ENCODE data around the gene LHFPL2. TPM values are rescaled to one million over a fixed set of nuclear protein-coding genes. Genes with fewer than 3 reads are reported as not detected.

The LHFPL2 gene
- total and polyA plus RNA-seq, 9 of the 15 experiments (the other 6 are each of a cell fraction or from before 2014, with no cell fraction given), result 1.0 to 6.6 (median 4.6) TPM

DNA sequence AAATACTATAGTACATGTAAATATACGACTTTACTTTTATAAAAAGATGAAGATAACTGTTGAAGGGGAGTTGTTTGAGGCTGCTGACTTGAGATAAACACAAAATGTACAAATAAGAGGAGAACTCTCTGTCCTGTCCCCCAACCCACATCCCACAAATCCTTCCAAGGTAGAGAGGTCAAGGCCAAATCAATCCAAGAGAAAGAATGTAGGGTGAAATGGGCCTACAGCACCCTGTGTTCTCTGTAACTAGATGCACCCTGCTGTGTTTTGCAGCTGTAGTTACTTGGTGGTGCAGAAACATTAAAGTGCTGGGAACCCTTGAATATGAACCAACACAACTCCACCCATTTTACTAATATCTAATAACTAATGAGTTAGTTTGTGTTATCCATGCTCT is 2.0 kb upstream of the LHFPL2 start:
- DNase-seq (ENCODE audit: extremely low read depth in 1 of 4, low spot score in 3 of 4), result no peak
- ChIA-PET CTCF (ENCODE audit: low intra/inter-chr PET ratio) (no interaction called here), POLR2A (interaction anchor here (0.6 to 1.1 kb wide), 2 partner anchors 98 to 818 kb away, joined by 3 read pairs; no protein-coding TSS in a partner anchor)
- FAIRE-seq, result no peak
- Histone ChIP-seq H3K36me3 (ENCODE audit: control insufficient read depth, insufficient read depth, low read length) (no peaks in the 10 kb centered on the region), H3K4me1 (replicated peaks in 1 of 2; ENCODE audit: control insufficient read depth in 2 of 2, insufficient read depth in 2 of 2, low read length in 2 of 2) (peaks cover 19% of the 10 kb centered on the region in 2 experiments; a peak in 4 of 5 replicates), H3K27ac (ENCODE audit: extremely low read depth, low read depth, low read length) (no peak overlapping the region), H3K9me3 (replicated peaks; ENCODE audit: control insufficient read depth, insufficient read depth, low read depth, low read length) (no peaks in the 10 kb centered on the region), H3K4me2 (ENCODE audit: insufficient read depth, low read length) (no peak overlapping the region), H3K27me3 (ENCODE audit: control insufficient read depth in 2 of 2, insufficient read depth in 2 of 2, low read length in 2 of 2) (no peaks in the 10 kb centered on the region; a peak in 1 of 5 replicates), H2AFZ (ENCODE audit: low read depth, low read length) (no peak overlapping the region), H4K20me1 (replicated peaks; ENCODE audit: control insufficient read depth, insufficient read depth, low read length) (no peaks in the 10 kb centered on the region), H3K9me1 (ENCODE audit: control insufficient read depth, insufficient read depth, low read length) (no peaks in the 10 kb centered on the region), H3K9ac (ENCODE audit: insufficient read depth in 1 of 2, low read depth in 2 of 2, low read length in 2 of 2) (no peak overlapping the region), H3K79me2 (ENCODE audit: control insufficient read depth, insufficient read depth, low read length) (no peaks in the 10 kb centered on the region), H3K4me3 (no peak overlapping the region)
- in situ Hi-C loops (cut with MboI) (no loop called here), intact Hi-C loops (cut with micrococcal nuclease) (loop anchor here (10.0 kb wide), 1 partner anchor 234 kb away; no protein-coding TSS in a partner anchor)
- ATAC-seq, result no peak
- BruUV-seq (replicated peaks), result no TSS peak
- TF ChIP-seq MTA1 (IDR thresholded peaks at IDR 0.05; ENCODE audit: borderline replicate concordance), result no peak
- WGBS (ENCODE audit: insufficient coverage, low coverage, missing lambda C conversion rate), result 24% methylated on average over 1 of the region's 1 CpG

DNA sequence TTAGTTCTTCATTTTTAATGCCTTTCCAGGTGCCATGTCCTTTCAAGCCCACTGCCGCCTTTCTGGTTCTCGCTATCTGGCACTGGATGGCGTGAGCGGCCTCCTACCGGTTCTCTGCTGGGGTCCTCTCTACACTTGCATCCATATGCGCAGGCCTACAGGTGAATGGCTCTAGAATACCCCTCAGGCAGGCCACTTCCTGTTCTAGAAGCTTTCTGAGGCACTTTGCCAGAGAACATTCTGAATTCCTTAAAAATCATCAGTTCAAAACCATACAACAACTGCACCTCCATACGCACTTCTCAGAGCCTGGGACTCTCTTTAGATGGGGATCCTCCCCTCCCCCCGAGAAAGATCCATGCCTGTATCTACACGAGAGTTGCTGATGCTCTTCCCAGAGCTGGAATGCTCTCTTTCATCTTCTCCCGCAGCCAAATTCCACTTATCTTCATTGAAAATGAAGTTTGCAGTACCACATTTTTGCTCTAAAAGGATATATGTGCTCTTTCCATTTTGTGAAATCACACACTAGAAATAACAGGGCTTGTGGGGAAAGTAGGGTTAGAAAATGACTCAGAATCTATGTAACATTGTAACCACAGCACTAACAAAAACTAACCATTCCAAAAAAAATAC is 1.4 kb upstream of the LHFPL2 start:
- Histone ChIP-seq H3K4me1 (replicated peaks in 1 of 2; ENCODE audit: control insufficient read depth in 2 of 2, insufficient read depth in 2 of 2, low read length in 2 of 2) (peaks cover 19% of the 10 kb centered on the region in 2 experiments; a peak in 4 of 5 replicates), H3K9me3 (replicated peaks; ENCODE audit: control insufficient read depth, insufficient read depth, low read depth, low read length) (no peaks in the 10 kb centered on the region), H4K20me1 (replicated peaks; ENCODE audit: control insufficient read depth, insufficient read depth, low read length) (no peaks in the 10 kb centered on the region), H3K79me2 (ENCODE audit: control insufficient read depth, insufficient read depth, low read length) (no peaks in the 10 kb centered on the region), H3K36me3 (ENCODE audit: control insufficient read depth, insufficient read depth, low read length) (no peaks in the 10 kb centered on the region), H3K9me1 (ENCODE audit: control insufficient read depth, insufficient read depth, low read length) (no peaks in the 10 kb centered on the region), H3K4me3 (no peak overlapping the region), H3K27ac (ENCODE audit: extremely low read depth, low read depth, low read length) (no peak overlapping the region), H3K27me3 (ENCODE audit: control insufficient read depth in 2 of 2, insufficient read depth in 2 of 2, low read length in 2 of 2) (no peaks in the 10 kb centered on the region; a peak in 1 of 5 replicates), H3K9ac (ENCODE audit: insufficient read depth in 1 of 2, low read depth in 2 of 2, low read length in 2 of 2) (no peak overlapping the region), H2AFZ (ENCODE audit: low read depth, low read length) (no peak overlapping the region), H3K4me2 (ENCODE audit: insufficient read depth, low read length) (no peak overlapping the region)
- no peak for DNase-seq (ENCODE audit: extremely low read depth in 1 of 4, low spot score in 3 of 4)
- no peak for FAIRE-seq
- WGBS (ENCODE audit: insufficient coverage, low coverage, missing lambda C conversion rate), result 59% methylated on average over 9 of the region's 10 CpGs
- ChIA-PET POLR2A (interaction anchor here (0.6 to 1.1 kb wide), 2 partner anchors 99 to 819 kb away, joined by 3 read pairs; no protein-coding TSS in a partner anchor), CTCF (ENCODE audit: low intra/inter-chr PET ratio) (no interaction called here)
- intact Hi-C loops (cut with micrococcal nuclease) (loop anchor here (10.0 kb wide), 1 partner anchor 235 kb away; no protein-coding TSS in a partner anchor), in situ Hi-C loops (cut with MboI) (no loop called here)
- ATAC-seq, result no peak
- no TSS peak for BruUV-seq (replicated peaks)
- TF ChIP-seq SPI1 (IDR thresholded peaks at IDR 0.05; ENCODE audit: borderline replicate concordance, low read depth, low read length), result peak; percentile 68; the same call in 1 of the 2 replicates
- TF ChIP-seq, protein P1, sequence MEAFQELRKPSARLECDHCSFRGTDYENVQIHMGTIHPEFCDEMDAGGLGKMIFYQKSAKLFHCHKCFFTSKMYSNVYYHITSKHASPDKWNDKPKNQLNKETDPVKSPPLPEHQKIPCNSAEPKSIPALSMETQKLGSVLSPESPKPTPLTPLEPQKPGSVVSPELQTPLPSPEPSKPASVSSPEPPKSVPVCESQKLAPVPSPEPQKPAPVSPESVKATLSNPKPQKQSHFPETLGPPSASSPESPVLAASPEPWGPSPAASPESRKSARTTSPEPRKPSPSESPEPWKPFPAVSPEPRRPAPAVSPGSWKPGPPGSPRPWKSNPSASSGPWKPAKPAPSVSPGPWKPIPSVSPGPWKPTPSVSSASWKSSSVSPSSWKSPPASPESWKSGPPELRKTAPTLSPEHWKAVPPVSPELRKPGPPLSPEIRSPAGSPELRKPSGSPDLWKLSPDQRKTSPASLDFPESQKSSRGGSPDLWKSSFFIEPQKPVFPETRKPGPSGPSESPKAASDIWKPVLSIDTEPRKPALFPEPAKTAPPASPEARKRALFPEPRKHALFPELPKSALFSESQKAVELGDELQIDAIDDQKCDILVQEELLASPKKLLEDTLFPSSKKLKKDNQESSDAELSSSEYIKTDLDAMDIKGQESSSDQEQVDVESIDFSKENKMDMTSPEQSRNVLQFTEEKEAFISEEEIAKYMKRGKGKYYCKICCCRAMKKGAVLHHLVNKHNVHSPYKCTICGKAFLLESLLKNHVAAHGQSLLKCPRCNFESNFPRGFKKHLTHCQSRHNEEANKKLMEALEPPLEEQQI (IDR thresholded peaks at IDR 0.05), result no peak

All from K562 (cell line).